ENCODE measurements around the gene HYOU1.
A peak's percentile ranks its signal among the peaks of the same experiment; 100 is the strongest.
"Not testable (repeated sequence)": the region's sequence is repeated elsewhere in the genome, so short reads cannot be mapped to it uniquely, and the experiment has no call there.

Gene HYOU1, protein sequence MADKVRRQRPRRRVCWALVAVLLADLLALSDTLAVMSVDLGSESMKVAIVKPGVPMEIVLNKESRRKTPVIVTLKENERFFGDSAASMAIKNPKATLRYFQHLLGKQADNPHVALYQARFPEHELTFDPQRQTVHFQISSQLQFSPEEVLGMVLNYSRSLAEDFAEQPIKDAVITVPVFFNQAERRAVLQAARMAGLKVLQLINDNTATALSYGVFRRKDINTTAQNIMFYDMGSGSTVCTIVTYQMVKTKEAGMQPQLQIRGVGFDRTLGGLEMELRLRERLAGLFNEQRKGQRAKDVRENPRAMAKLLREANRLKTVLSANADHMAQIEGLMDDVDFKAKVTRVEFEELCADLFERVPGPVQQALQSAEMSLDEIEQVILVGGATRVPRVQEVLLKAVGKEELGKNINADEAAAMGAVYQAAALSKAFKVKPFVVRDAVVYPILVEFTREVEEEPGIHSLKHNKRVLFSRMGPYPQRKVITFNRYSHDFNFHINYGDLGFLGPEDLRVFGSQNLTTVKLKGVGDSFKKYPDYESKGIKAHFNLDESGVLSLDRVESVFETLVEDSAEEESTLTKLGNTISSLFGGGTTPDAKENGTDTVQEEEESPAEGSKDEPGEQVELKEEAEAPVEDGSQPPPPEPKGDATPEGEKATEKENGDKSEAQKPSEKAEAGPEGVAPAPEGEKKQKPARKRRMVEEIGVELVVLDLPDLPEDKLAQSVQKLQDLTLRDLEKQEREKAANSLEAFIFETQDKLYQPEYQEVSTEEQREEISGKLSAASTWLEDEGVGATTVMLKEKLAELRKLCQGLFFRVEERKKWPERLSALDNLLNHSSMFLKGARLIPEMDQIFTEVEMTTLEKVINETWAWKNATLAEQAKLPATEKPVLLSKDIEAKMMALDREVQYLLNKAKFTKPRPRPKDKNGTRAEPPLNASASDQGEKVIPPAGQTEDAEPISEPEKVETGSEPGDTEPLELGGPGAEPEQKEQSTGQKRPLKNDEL

DNA sequence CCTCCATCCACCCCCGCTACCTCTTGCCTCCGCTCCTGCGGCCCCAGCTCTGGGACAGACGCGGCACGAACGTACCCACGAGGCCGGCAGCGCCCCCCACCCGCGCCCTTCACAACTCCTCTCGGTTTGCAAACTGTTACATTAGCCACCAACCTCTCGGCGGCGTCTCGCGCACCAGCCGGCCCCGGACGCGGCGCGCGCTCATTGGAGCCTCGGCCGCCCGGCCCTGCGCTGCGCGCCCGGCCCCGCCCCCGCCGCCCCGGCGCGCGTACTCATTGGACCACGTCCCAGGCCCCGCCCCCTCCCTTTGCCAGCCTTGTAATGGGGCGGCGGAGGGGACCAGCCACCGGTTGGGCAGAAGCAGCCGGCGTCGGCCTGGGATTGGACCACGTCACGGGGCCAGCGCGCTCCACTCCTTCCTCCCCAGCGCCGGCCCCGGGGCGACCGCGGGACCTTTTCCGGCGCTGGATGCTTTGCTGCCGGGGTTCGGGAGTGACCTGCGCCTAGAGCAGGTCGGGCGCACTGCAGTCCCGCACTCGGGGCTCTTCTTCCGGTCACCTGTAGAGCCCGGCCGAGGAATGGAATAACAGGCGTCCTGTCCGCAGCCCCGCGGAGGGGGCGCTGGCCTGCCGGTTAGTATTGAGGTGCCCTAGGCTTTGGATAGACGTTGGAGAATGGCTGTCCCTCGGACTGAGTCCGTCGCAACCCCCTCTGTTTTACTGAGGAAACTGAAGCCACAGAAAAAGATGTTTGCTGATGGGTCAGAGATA lies at the start of gene HYOU1:
Gene HYOU1 (minus strand): TSS at position 206 of the 770 bp plus-strand sequence. CDS start 1,045 bp downstream, outside the sequence.
- DNase-seq (ENCODE audit: low spot score) (peak; percentile 84), FAIRE-seq (no peak)

- no peak for DNase-seq (ENCODE audit: low spot score)
- FAIRE-seq = no peak
These were observed 46.8 kb upstream of the HYOU1 start for GRCh38 chr11:119103793-119104192.

GRCh38 chr11:119103161-119103664 lies 46.2 kb upstream of the HYOU1 start:
- not testable (repeated sequence) for FAIRE-seq; DNase-seq (ENCODE audit: low spot score)

GRCh38 chr11:119101759-119102423 lies 44.9 kb upstream of the HYOU1 start, which contains the start of gene DPAGT1:
TSS of gene DPAGT1 (minus strand) at chr11:119101853. CDS start at chr11:119101655, 198 bp downstream.
- peak; percentile 90 for DNase-seq (ENCODE audit: low spot score)
- FAIRE-seq = peak; percentile 56

DNA sequence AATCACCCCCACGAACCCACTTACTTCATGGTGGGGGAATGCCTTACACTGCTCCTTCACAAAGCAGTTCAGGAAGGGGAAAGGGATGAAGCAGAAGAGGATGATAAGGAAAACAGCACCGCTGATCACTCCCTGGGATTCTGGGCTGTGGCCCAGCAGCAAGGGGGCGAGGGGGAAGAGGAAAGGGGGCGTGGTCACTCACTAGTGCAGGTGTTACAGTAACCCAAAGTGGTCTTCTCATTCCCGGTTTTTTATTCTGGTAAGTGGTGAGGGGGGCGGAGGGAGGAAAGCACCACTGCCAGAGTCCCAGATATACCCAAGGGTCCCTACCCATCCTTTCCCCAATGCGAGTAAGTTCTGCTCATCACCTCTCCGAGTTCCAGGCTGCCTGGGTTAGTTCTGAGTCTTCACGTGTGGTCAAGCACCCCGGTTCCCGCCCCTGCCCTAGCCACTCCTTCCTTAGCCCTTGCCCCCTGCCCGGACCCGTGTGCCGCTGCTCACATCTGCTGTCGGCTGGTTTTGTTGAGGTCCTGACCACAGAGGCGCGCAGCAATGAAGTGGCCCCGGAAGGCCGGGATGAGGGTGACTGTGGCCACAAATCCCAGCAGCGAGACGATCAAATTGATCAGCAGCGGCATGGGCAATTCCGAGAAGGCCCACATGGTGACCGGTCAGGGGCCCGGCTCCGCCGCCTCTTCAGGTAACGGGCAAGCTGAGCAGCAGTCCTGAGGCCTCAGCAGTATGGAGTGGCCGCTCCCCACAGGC lies 44.2 kb upstream of the HYOU1 start:
- FAIRE-seq = no peak
- no peak for DNase-seq (ENCODE audit: low spot score)

- DNase-seq (ENCODE audit: low spot score) = peak; percentile 41
- FAIRE-seq = no peak
These were observed 43.4 kb upstream of the HYOU1 start for GRCh38 chr11:119100246-119100970.

DNA sequence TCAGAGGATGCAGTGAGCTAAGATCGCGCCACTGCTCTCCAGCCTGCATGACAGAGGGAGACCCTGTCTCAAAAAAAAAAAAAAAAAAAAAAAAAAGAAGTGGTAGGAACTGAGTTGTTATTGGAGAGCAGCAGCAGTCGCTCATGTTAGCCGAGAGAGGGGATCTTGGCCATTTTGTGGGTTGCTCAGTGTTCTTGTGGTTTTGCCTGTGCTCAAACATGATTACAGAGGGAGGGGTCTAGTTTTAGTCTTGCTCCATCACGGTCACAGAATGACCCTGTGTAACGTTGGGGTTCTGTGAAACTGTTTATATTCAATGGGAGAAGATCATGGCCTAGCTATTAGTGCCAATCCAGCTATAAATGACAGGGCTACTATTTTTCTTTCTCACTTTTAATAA lies 42.7 kb upstream of the HYOU1 start:
- DNase-seq (ENCODE audit: low spot score) (no peak), FAIRE-seq (no peak)

DNA sequence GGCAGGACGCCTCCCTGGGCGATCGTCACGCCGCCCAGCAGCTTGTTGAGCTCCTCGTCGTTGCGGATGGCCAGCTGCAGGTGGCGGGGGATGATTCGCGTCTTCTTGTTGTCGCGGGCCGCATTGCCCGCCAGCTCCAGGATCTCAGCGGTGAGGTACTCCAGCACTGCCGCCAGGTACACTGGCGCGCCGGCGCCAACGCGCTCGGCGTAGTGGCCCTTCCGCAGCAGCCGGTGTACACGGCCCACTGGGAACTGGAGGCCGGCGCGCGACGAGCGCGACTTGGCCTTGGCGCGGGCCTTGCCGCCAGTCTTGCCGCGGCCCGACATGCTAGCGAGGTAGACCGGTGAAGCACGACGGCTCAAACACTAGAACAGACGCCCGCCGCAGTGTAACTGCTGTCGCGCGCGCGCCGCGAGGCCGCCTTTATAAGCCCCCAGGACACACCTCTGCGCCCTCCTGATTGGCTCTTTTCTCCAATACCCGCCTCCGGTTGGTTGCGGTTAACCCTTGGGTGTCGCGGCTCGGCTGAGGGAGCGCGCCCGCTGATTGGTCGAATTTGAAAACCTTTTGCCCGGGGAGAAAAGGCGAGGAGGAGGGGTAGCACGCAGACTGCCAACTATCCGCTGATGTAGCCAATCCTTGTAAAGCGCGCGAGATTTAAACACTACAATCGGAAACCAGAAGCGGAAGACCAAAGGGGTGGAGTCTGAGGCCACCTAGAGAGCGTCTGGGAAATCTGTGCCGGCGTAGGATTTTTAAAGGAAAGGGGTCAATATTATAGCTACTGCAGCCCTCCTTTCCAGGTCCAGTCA lies 38.3 kb upstream of the HYOU1 start:
- FAIRE-seq (peak; percentile 93), DNase-seq (ENCODE audit: low spot score) (peak; percentile 98)

- FAIRE-seq (no peak), DNase-seq (ENCODE audit: low spot score) (no peak)
These were observed 37.7 kb upstream of the HYOU1 start for GRCh38 chr11:119094816-119095065.

DNA sequence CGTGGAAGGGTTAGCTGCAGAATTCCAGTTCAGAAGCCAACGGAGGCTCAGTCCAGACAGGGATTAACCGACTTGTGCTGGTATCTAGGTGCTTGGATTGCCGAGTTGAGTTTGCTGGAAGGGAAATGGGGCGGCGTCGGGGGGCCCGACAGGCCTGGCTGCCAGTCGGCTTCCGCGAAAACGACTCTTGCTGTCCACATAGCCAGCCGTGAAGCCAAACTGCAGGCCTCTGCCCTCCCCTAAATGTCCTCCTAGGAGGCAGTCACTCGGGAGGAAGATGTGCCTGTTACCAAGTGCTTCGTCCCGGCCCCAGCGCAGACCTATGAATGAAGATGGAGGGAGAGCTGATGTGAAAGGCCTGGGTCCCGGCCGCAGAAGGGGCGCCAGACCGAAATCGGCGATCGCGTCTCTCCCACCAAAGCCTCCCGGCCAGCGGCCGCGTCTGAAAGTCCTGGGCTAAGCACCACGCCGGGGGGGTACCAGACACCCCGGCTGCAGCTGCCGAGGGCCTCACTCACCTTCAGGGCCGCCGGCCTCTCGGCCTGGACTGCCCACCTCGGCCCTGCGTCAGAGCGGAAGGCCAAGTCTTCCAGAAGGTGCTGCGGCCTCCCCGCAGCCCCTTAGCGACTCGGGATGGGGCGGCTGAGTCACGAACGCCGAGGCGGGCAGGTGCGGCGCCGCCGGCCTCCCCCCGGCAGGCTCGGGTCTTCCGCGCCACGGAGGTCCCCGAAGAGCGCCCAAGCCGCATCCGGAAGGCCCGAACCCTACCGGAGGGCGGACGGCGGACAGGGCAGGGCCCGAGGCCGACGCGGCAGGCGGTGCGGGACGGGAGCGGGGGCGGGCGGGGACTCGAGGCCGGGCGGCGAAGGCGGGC lies 37.2 kb upstream of the HYOU1 start:
- DNase-seq (ENCODE audit: low spot score) (no peak), FAIRE-seq (no peak)

DNA sequence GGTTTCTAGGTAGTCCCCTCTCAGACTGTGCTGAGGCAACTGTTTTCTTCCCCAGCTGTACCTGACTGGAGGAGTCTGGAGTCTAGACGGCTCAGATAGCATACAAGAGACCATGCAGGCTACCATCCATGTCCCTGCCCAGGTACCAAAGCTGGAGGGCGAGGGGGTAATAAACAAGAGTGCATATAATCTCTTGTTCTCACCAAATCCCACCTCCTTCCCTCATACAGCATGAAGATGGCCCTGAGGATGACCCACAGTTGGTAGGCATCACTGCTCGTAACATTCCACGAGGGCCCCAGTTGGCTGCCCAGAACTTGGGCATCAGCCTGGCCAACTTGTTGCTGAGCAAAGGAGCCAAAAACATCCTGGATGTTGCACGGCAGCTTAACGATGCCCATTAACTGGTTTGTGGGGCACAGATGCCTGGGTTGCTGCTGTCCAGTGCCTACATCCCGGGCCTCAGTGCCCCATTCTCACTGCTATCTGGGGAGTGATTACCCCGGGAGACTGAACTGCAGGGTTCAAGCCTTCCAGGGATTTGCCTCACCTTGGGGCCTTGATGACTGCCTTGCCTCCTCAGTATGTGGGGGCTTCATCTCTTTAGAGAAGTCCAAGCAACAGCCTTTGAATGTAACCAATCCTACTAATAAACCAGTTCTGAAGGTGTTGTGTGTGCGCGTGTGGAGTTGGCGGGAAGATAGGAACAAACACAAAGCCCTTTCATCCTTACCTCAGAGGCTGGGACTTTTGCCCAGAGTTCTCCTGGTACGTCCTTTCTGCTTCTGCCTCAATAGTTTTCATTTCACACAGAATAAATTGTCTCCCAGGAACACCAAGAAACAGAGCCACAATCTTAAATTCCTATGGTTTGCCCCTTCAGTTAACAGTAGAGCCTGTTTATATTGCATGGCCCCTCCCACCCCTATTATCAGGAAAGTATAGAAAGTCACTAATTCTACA lies 36.2 kb upstream of the HYOU1 start:
- FAIRE-seq (no peak), DNase-seq (ENCODE audit: low spot score) (no peak)

DNA sequence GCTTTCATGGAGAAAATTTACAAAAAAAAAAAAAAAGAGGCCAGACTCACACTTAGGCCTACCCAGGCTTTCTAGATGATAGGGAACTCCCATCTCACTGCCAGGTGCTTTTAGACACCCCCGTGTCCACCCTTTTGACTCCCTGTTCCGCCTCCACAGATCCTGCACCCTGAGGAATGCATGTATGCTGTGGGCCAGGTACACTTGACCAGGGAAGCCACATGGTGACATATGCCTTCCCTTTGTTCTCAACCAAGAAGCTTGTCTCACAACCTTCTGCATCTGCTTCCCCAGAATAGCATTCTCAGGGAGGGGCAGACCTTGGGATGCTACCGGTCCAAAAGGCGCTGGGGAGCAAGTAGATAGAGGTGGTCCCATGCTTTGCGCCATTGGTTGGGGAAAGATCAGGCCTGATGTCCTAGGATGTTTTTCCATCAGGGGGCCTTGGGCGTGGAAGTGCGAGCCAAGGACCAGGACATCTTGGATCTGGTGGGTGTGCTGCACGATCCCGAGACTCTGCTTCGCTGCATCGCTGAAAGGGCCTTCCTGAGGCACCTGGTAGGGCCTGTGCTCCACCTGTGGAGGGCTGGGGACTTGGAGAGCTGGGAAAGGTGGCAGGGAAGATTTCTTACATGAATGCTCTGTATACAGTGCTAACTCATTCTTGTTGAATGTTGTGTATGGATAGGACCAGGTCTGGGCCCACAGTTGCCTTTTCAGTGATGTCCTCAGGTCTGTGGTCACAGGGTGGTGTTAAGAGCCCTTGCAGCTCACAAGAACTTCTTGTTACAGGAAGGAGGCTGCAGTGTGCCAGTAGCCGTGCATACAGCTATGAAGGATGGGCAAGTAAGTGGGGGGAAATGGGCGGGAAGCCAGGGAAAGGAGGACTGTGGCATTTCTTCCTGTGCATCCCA lies 35.2 kb upstream of the HYOU1 start:
- FAIRE-seq = no peak

DNA sequence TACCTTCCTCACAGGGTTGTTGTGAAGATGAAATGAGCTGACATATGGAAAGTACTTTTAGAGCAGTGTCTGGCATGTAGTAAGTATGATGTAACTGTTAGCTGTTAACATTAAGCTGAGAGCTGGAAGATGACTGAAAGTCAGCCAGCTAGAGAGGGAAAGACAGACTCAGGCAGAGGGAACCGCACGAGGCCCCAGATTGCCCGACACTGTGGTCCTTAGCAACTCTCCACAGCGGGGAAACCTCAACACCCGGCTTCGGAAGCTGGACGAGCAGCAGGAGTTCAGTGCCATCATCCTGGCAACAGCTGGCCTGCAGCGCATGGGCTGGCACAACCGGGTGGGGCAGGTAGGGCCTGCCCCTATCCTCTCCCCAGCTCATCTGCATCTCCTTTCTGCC lies 34.2 kb upstream of the HYOU1 start:
- FAIRE-seq = no peak
- no peak for DNase-seq (ENCODE audit: low spot score)

More for the DNA sequence above, 35.2 kb upstream of the HYOU1 start:
- DNase-seq (ENCODE audit: low spot score) = no peak

DNA sequence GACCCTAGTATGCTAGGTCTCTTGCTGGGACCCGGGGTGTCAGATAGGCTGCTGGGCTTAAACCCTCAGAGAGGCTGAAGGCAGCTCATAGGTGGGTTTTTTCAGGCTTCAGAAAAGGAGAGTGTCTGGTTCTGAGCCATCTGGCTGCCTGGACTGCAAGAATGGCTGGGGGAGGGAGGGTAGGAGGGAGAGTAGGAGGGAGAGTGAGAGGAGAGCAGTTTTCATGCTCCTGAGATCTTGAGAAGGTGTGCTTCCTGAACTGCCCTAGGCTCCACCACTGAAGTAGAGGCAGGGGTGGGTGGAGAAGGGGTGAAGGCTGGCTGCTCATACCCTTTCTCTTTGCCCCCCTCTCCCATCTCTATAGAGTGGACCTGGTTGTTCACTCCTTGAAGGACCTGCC lies 32.3 kb upstream of the HYOU1 start:
- FAIRE-seq = no peak

GRCh38 chr11:119088406-119088805 lies 31.4 kb upstream of the HYOU1 start:
- DNase-seq (ENCODE audit: low spot score) = no peak

More for the DNA sequence above, 32.3 kb upstream of the HYOU1 start:
- DNase-seq (ENCODE audit: low spot score) = no peak

More at GRCh38 chr11:119088406-119088805, 31.4 kb upstream of the HYOU1 start:
- no peak for FAIRE-seq
